ENCODE measurements around the gene KRT79. TPM values are rescaled to one million over a fixed set of nuclear protein-coding genes. Genes with fewer than 3 reads are reported as not detected.

The KRT79 gene
- total and polyA plus RNA-seq, 8 donors = 0.15 TPM; not detected in 7

- no peak for DNase-seq
- TF ChIP-seq POLR2AphosphoS5 (IDR thresholded peaks at IDR 0.05) = no peak
- TF ChIP-seq POLR2A (IDR thresholded peaks at IDR 0.05) = no peak
- no peak for TF ChIP-seq CTCF (IDR thresholded peaks at IDR 0.05)
- no peak for TF ChIP-seq EP300 (IDR thresholded peaks at IDR 0.05)
- no peak overlapping the region for H3K4me3 ChIP-seq
- intact Hi-C loops (cut with DNase I; ENCODE audit: low total_unique reads) = no loop called here
- H3K27me3 ChIP-seq = peaks cover 0 to 8% (median 0%) of the 10 kb centered on the region in 3 donors
- H3K4me1 ChIP-seq = peaks cover 6 to 13% (median 10%) of the 10 kb centered on the region in 4 donors
- no peak overlapping the region for H3K27ac ChIP-seq
- H3K9me3 ChIP-seq = no peaks in the 10 kb centered on the region
- no peaks in the 10 kb centered on the region for H3K36me3 ChIP-seq
- WGBS, 5 donors = 86 to 94% (median 87%) methylated on average over 4 of the region's 4 CpGs
Measured at GRCh38 chr12:52798003-52798670, 36.0 kb downstream of the KRT79 start.

DNA sequence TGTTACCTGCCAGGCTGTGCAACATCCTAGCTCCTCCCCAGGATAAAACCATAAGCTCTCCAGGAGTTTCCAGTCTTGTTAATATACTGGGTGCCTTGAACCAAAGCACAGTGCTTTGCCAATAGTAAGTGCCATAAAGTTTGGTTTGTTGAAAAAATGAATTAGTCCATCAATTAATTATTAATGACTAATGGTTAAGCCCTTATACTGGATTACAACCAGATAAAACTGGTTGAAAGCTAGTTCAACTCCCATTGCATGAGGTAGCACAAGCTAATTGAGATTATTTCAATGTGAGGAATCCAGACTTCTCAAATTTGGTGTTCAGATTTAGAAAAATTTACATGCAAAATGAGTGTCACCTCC lies 36.6 kb downstream of the KRT79 start:
- TF ChIP-seq EP300 (IDR thresholded peaks at IDR 0.05) = no peak
- no peak for TF ChIP-seq CTCF (IDR thresholded peaks at IDR 0.05)
- TF ChIP-seq POLR2A (IDR thresholded peaks at IDR 0.05) = no peak
- TF ChIP-seq POLR2AphosphoS5 (IDR thresholded peaks at IDR 0.05) = no peak
- no peak for DNase-seq
- peaks cover 6 to 13% (median 10%) of the 10 kb centered on the region in 4 donors for H3K4me1 ChIP-seq
- no peaks in the 10 kb centered on the region for H3K9me3 ChIP-seq
- H3K36me3 ChIP-seq = no peaks in the 10 kb centered on the region
- H3K4me3 ChIP-seq = no peak overlapping the region
- intact Hi-C loops (cut with DNase I; ENCODE audit: low total_unique reads) = no loop called here
- H3K27me3 ChIP-seq = peaks cover 0 to 14% (median 0%) of the 10 kb centered on the region in 3 donors
- no peak overlapping the region for H3K27ac ChIP-seq

DNA sequence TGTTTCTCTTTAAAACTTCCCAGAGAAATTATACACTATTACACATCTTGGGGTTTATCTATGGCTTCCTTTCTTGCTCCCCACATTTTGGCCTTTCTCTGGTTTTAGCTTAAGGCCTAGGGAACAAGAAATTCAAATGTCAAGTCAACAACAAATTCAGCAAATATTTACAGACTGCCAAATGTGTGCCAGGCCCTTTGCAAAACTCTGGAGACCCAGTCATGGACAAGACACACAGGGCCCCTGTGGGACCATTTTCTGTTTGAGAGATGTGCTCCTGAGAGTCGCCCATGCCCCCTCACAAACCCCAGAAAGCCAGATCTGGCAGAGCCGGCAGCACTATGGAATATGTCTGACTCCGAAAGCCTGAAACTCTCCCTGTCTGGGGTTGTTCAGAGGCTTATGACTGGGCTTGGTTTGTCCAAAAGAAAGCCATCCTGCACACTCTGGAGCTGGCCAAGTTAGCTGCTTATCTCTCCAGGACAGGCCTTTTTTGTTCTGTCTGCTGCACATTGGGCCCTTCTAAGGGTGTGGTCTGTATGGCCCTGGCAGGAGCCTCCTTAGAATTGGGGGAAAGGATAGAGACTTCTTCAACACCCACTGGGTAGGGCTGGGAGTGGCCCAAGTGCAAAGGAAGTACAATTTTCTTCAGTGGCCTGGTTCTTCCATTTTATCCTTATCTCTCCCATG lies 37.1 kb downstream of the KRT79 start:
- TF ChIP-seq EP300 (IDR thresholded peaks at IDR 0.05) (no peak), POLR2A (IDR thresholded peaks at IDR 0.05) (no peak), POLR2AphosphoS5 (IDR thresholded peaks at IDR 0.05) (no peak), CTCF (IDR thresholded peaks at IDR 0.05) (no peak)
- intact Hi-C loops (cut with DNase I; ENCODE audit: low total_unique reads) = no loop called here

DNA sequence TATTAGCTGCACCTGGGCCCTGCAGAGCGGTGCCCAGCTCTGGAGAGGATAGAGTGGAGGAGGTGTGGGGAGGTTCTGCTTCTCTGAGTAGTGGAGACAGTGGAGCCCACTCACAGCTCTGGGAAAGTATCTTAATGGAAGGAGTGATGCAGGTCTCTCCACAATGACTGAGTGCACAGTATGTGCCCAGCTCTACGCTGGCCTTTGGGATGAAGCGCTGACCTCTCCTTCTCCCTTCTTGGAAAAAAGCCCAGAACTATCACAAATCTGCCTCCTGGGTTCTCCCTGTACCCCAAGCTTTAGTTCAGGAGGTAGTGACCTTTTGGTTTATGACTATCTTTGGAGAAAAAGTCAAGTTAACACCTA lies 37.7 kb downstream of the KRT79 start:
- Histone ChIP-seq H3K27me3 (peaks cover 0 to 23% (median 0%) of the 10 kb centered on the region in 3 donors), H3K36me3 (no peaks in the 10 kb centered on the region), H3K27ac (no peak overlapping the region), H3K9me3 (no peaks in the 10 kb centered on the region), H3K4me1 (peaks cover 6 to 13% (median 10%) of the 10 kb centered on the region in 4 donors), H3K4me3 (no peak overlapping the region)
- intact Hi-C loops (cut with DNase I; ENCODE audit: low total_unique reads) = no loop called here
- WGBS, 5 donors = 85 to 98% (median 91%) methylated on average over 3 of the region's 3 CpGs
- TF ChIP-seq POLR2AphosphoS5 (IDR thresholded peaks at IDR 0.05) (no peak), EP300 (IDR thresholded peaks at IDR 0.05) (no peak), CTCF (IDR thresholded peaks at IDR 0.05) (no peak), POLR2A (IDR thresholded peaks at IDR 0.05) (no peak)
- DNase-seq = no peak

More for the DNA sequence above, 37.1 kb downstream of the KRT79 start:
- Histone ChIP-seq H3K27me3 (peaks cover 0 to 18% (median 0%) of the 10 kb centered on the region in 3 donors), H3K27ac (no peak overlapping the region), H3K4me1 (peaks cover 6 to 13% (median 10%) of the 10 kb centered on the region in 4 donors), H3K36me3 (no peaks in the 10 kb centered on the region), H3K4me3 (no peak overlapping the region), H3K9me3 (no peaks in the 10 kb centered on the region)
- no peak for DNase-seq
- 75 to 88% (median 87%) methylated on average over 2 to 3 of the region's 3 CpGs for WGBS, 5 donors

Measured in stomach (tissue), 9 donors.